ENCODE data around the gene MESP1. TPM values are rescaled to one million over a fixed set of nuclear protein-coding genes. Genes with fewer than 3 reads are reported as not detected.

Gene MESP1
- total and polyA plus RNA-seq, 7 experiments from 2014 or later = 0.17 to 1.2 (median 0.38) TPM; not detected in 2

- ChIA-PET POLR2A (no interaction called here), CTCF (no interaction called here)
- no peak overlapping the region for H3K27ac Mint-ChIP-seq
- peaks cover under 1 to 43% (median 22%) of the 10 kb centered on the region in 5 donors for H3K27me3 Mint-ChIP-seq
- Histone ChIP-seq H3K27ac (ENCODE audit: low read depth, low read length) (no peak overlapping the region), H3K36me3 (ENCODE audit: control insufficient read depth in 2 of 3, insufficient read depth in 3 of 3, low read length in 3 of 3) (no peaks in the 10 kb centered on the region), H3K4me1 (ENCODE audit: control insufficient read depth in 2 of 2, insufficient read depth in 2 of 2, low read length in 2 of 2) (no peaks in the 10 kb centered on the region), H3K4me3 (ENCODE audit: low read length) (no peak overlapping the region), H3K9me3 (ENCODE audit: control insufficient read depth in 2 of 3, low read length in 3 of 3) (no peaks in the 10 kb centered on the region), H3K27me3 (ENCODE audit: control insufficient read depth in 2 of 2, insufficient read depth in 2 of 2, low read length in 2 of 2) (no peaks in the 10 kb centered on the region)
- no peaks in the 10 kb centered on the region for H3K9me3 Mint-ChIP-seq
- ATAC-seq (no peak), DNase-seq (no peak)
- no peaks in the 10 kb centered on the region for H3K36me3 Mint-ChIP-seq
- intact Hi-C loops (cut with micrococcal nuclease) = loop anchor here (5.0 kb wide), 2 partner anchors 138 to 343 kb away; partner anchors contain the start of gene AP3S2 (in 1 of the 2)
- H3K4me3 Mint-ChIP-seq = no peak overlapping the region
- peaks cover 0 to 4% (median under 1%) of the 10 kb centered on the region in 7 donors for H3K4me1 Mint-ChIP-seq
Measured at GRCh38 chr15:89754361-89755154, 3.5 kb upstream of the MESP1 start.

- no peaks in the 10 kb centered on the region for H3K27me3 ChIP-seq (ENCODE audit: control insufficient read depth in 2 of 2, insufficient read depth in 2 of 2, low read length in 2 of 2)
- no peak overlapping the region for H3K27ac Mint-ChIP-seq
- no peaks in the 10 kb centered on the region for H3K36me3 Mint-ChIP-seq
- ATAC-seq = no peak
- H3K4me3 ChIP-seq (ENCODE audit: low read length) = no peak overlapping the region
- no peak overlapping the region for H3K27ac ChIP-seq (ENCODE audit: low read depth, low read length)
- H3K4me1 Mint-ChIP-seq = peaks cover 0 to 6% (median 3%) of the 10 kb centered on the region in 7 donors
- intact Hi-C loops (cut with micrococcal nuclease) = loop anchor here (5.0 kb wide), 2 partner anchors 138 to 343 kb away; partner anchors contain the start of gene AP3S2 (in 1 of the 2)
- CTCF ChIA-PET = no interaction called here
- peaks cover 0 to 49% (median 19%) of the 10 kb centered on the region in 5 donors for H3K27me3 Mint-ChIP-seq
- no peaks in the 10 kb centered on the region for H3K4me1 ChIP-seq (ENCODE audit: control insufficient read depth in 2 of 2, insufficient read depth in 2 of 2, low read length in 2 of 2)
- POLR2A ChIA-PET = no interaction called here
- H3K9me3 Mint-ChIP-seq = no peaks in the 10 kb centered on the region
- H3K9me3 ChIP-seq (ENCODE audit: control insufficient read depth in 2 of 3, low read length in 3 of 3) = no peaks in the 10 kb centered on the region
- DNase-seq = no peak
- H3K36me3 ChIP-seq (ENCODE audit: control insufficient read depth in 2 of 3, insufficient read depth in 3 of 3, low read length in 3 of 3) = no peaks in the 10 kb centered on the region
- H3K4me3 Mint-ChIP-seq = no peak overlapping the region
Measured at GRCh38 chr15:89753855-89754254, 2.8 kb upstream of the MESP1 start.

GRCh38 chr15:89751748-89752147 is 699 bp upstream of the MESP1 start:
- no peaks in the 10 kb centered on the region for H3K36me3 ChIP-seq (ENCODE audit: control insufficient read depth in 2 of 3, insufficient read depth in 3 of 3, low read length in 3 of 3)
- no peaks in the 10 kb centered on the region for H3K9me3 Mint-ChIP-seq
- peak overlapping the region in 9 of 10 donors; percentile 29 to 83 (median 50) for H3K4me3 Mint-ChIP-seq
- H3K27ac ChIP-seq (ENCODE audit: low read depth, low read length) = no peak overlapping the region
- intact Hi-C loops (cut with micrococcal nuclease) = loop anchor here (2.0 to 5.0 kb wide), 3 partner anchors 141 to 346 kb away; partner anchors contain the start of genes AP3S2 (in 1 of the 2) and TICRR (in 1 of the 2)
- ATAC-seq = no peak
- ChIA-PET POLR2A (no interaction called here), CTCF (no interaction called here)
- H3K27ac Mint-ChIP-seq = no peak overlapping the region
- H3K27me3 Mint-ChIP-seq = peaks cover 0 to 55% (median 19%) of the 10 kb centered on the region in 5 donors
- peaks cover 0 to 8% (median 3%) of the 10 kb centered on the region in 7 donors for H3K4me1 Mint-ChIP-seq
- H3K9me3 ChIP-seq (ENCODE audit: control insufficient read depth in 2 of 3, low read length in 3 of 3) = no peaks in the 10 kb centered on the region
- H3K36me3 Mint-ChIP-seq = no peaks in the 10 kb centered on the region
- no peaks in the 10 kb centered on the region for H3K27me3 ChIP-seq (ENCODE audit: control insufficient read depth in 2 of 2, insufficient read depth in 2 of 2, low read length in 2 of 2)
- DNase-seq = no peak
- no peak overlapping the region for H3K4me3 ChIP-seq (ENCODE audit: low read length)
- H3K4me1 ChIP-seq (ENCODE audit: control insufficient read depth in 2 of 2, insufficient read depth in 2 of 2, low read length in 2 of 2) = no peaks in the 10 kb centered on the region

- ChIA-PET POLR2A (no interaction called here), CTCF (interaction anchor here (0.6 kb wide), 1 partner anchor 332 kb away, joined by 5 read pairs; no protein-coding TSS in a partner anchor)
- H3K4me3 ChIP-seq (ENCODE audit: low read length) = peak overlapping the region; percentile 64
- peak; percentile 1 for ATAC-seq
- no peaks in the 10 kb centered on the region for H3K4me1 ChIP-seq (ENCODE audit: control insufficient read depth in 2 of 2, insufficient read depth in 2 of 2, low read length in 2 of 2)
- H3K36me3 ChIP-seq (ENCODE audit: control insufficient read depth in 2 of 3, insufficient read depth in 3 of 3, low read length in 3 of 3) = no peaks in the 10 kb centered on the region
- no peaks in the 10 kb centered on the region for H3K27me3 ChIP-seq (ENCODE audit: control insufficient read depth in 2 of 2, insufficient read depth in 2 of 2, low read length in 2 of 2)
- H3K9me3 ChIP-seq (ENCODE audit: control insufficient read depth in 2 of 3, low read length in 3 of 3) = no peaks in the 10 kb centered on the region
- no peaks in the 10 kb centered on the region for H3K36me3 Mint-ChIP-seq
- intact Hi-C loops (cut with micrococcal nuclease) = loop anchor here (2.0 to 5.0 kb wide), 3 partner anchors 142 to 347 kb away; partner anchors contain the start of genes AP3S2 (in 1 of the 2) and TICRR (in 1 of the 2)
- H3K27ac ChIP-seq (ENCODE audit: low read depth, low read length) = peak overlapping the region; percentile 31
- H3K27me3 Mint-ChIP-seq = peaks cover 0 to 44% (median 7%) of the 10 kb centered on the region in 5 donors
- H3K27ac Mint-ChIP-seq = peak overlapping the region in 3 of 9 donors; percentile 25 to 63 (median 53)
- peak in 2 of 9 donors; percentile 12 to 14 for DNase-seq
- peak overlapping the region; percentile 62 to 83 (median 75) for H3K4me3 Mint-ChIP-seq
- H3K4me1 Mint-ChIP-seq = peaks cover 0 to 8% (median 3%) of the 10 kb centered on the region in 7 donors
- no peaks in the 10 kb centered on the region for H3K9me3 Mint-ChIP-seq
Measured at GRCh38 chr15:89749951-89750559, 994 bp downstream of the MESP1 start.

GRCh38 chr15:89749526-89749925 is 1.5 kb downstream of the MESP1 start:
- Mint-ChIP-seq H3K27me3 (peaks cover 0 to 39% (median 2%) of the 10 kb centered on the region in 5 donors), H3K27ac (peak overlapping the region in 1 of 9 donors; percentile 53), H3K4me3 (peak overlapping the region; percentile 59 to 83 (median 70)), H3K9me3 (no peaks in the 10 kb centered on the region), H3K4me1 (peaks cover 0 to 8% (median 3%) of the 10 kb centered on the region in 7 donors), H3K36me3 (no peaks in the 10 kb centered on the region)
- intact Hi-C loops (cut with micrococcal nuclease) = no loop called here
- DNase-seq (no peak), ATAC-seq (no peak)
- ChIA-PET CTCF (no interaction called here), POLR2A (no interaction called here)
- Histone ChIP-seq H3K36me3 (ENCODE audit: control insufficient read depth in 2 of 3, insufficient read depth in 3 of 3, low read length in 3 of 3) (no peaks in the 10 kb centered on the region), H3K4me3 (ENCODE audit: low read length) (no peak overlapping the region), H3K4me1 (ENCODE audit: control insufficient read depth in 2 of 2, insufficient read depth in 2 of 2, low read length in 2 of 2) (no peaks in the 10 kb centered on the region), H3K9me3 (ENCODE audit: control insufficient read depth in 2 of 3, low read length in 3 of 3) (no peaks in the 10 kb centered on the region), H3K27me3 (ENCODE audit: control insufficient read depth in 2 of 2, insufficient read depth in 2 of 2, low read length in 2 of 2) (no peaks in the 10 kb centered on the region), H3K27ac (ENCODE audit: low read depth, low read length) (no peak overlapping the region)

GRCh38 chr15:89749054-89749453 is 2.0 kb downstream of the MESP1 start:
- DNase-seq (no peak), ATAC-seq (no peak)
- intact Hi-C loops (cut with micrococcal nuclease) = no loop called here
- no peak overlapping the region for H3K27ac Mint-ChIP-seq
- POLR2A ChIA-PET = interaction anchor here (0.5 kb wide), 1 partner anchor 1368 kb away, joined by 3 read pairs; no protein-coding TSS in a partner anchor
- Histone ChIP-seq H3K4me1 (ENCODE audit: control insufficient read depth in 2 of 2, insufficient read depth in 2 of 2, low read length in 2 of 2) (no peaks in the 10 kb centered on the region), H3K4me3 (ENCODE audit: low read length) (no peak overlapping the region), H3K9me3 (ENCODE audit: control insufficient read depth in 2 of 3, low read length in 3 of 3) (no peaks in the 10 kb centered on the region), H3K36me3 (ENCODE audit: control insufficient read depth in 2 of 3, insufficient read depth in 3 of 3, low read length in 3 of 3) (no peaks in the 10 kb centered on the region), H3K27me3 (ENCODE audit: control insufficient read depth in 2 of 2, insufficient read depth in 2 of 2, low read length in 2 of 2) (no peaks in the 10 kb centered on the region), H3K27ac (ENCODE audit: low read depth, low read length) (no peak overlapping the region)
- no peaks in the 10 kb centered on the region for H3K9me3 Mint-ChIP-seq
- no peaks in the 10 kb centered on the region for H3K36me3 Mint-ChIP-seq
- CTCF ChIA-PET = no interaction called here
- H3K4me3 Mint-ChIP-seq = peak overlapping the region in 9 of 10 donors; percentile 59 to 83 (median 70)
- peaks cover 0 to 39% (median 0%) of the 10 kb centered on the region in 5 donors for H3K27me3 Mint-ChIP-seq
- H3K4me1 Mint-ChIP-seq = peaks cover 0 to 8% (median 3%) of the 10 kb centered on the region in 7 donors
